GM21367 (cell line): ENCODE data around the gene ATF6.
"Not testable (repeated sequence)": the region's sequence is repeated elsewhere in the genome, so short reads cannot be mapped to it uniquely, and the experiment has no call there.

Experiments
- ATAC-seq: cut with Tn5 transposase; IDR thresholded peaks from one replicate; pipeline ENCODE4 v1.9.1; 2021; ENCODE audit not compliant: unreplicated experiment

Gene ATF6

GRCh38 chr1:161777261-161777660 lies 11.1 kb downstream of the ATF6 start:
- ATAC-seq: no peak

- no peak for ATAC-seq
Measured at GRCh38 chr1:161778522-161778921, 12.4 kb downstream of the ATF6 start.

GRCh38 chr1:161779393-161779792 lies 13.3 kb downstream of the ATF6 start:
- ATAC-seq: no peak

- no peak for ATAC-seq
Measured at GRCh38 chr1:161781995-161782394, 15.9 kb downstream of the ATF6 start.

GRCh38 chr1:161782886-161783285 lies 16.8 kb downstream of the ATF6 start:
- no peak for ATAC-seq

GRCh38 chr1:161784968-161785367 lies 18.8 kb downstream of the ATF6 start:
- ATAC-seq: no peak

GRCh38 chr1:161787355-161787754 lies 21.2 kb downstream of the ATF6 start:
- ATAC-seq: no peak

- no peak for ATAC-seq
Measured at GRCh38 chr1:161790587-161791317, 24.6 kb downstream of the ATF6 start.

GRCh38 chr1:161791904-161792655 lies 26.0 kb downstream of the ATF6 start:
- ATAC-seq: no peak

- ATAC-seq: no peak
Measured at GRCh38 chr1:161792740-161793139, 26.6 kb downstream of the ATF6 start.

- no peak for ATAC-seq
Measured at GRCh38 chr1:161799792-161800191, 33.7 kb downstream of the ATF6 start.

GRCh38 chr1:161801955-161802354 lies 35.8 kb downstream of the ATF6 start:
- ATAC-seq: no peak

- ATAC-seq: no peak
Measured at GRCh38 chr1:161803181-161803580, 37.1 kb downstream of the ATF6 start.

- no peak for ATAC-seq
Measured at GRCh38 chr1:161805399-161806197, 39.5 kb downstream of the ATF6 start.

- ATAC-seq: not testable (repeated sequence)
Measured at GRCh38 chr1:161809202-161809601, 43.1 kb downstream of the ATF6 start.

- not testable (repeated sequence) for ATAC-seq
Measured at GRCh38 chr1:161809656-161810055, 43.5 kb downstream of the ATF6 start.

- ATAC-seq: no peak
Measured at GRCh38 chr1:161810780-161811179, 44.7 kb downstream of the ATF6 start.

- ATAC-seq: no peak
Measured at GRCh38 chr1:161816201-161816600, 50.1 kb downstream of the ATF6 start.

GRCh38 chr1:161817176-161817730 lies 51.1 kb downstream of the ATF6 start:
- no peak for ATAC-seq

- ATAC-seq: no peak
Measured at GRCh38 chr1:161820914-161821313, 54.8 kb downstream of the ATF6 start.

- no peak for ATAC-seq
Measured at GRCh38 chr1:161824618-161825017, 58.5 kb downstream of the ATF6 start.
